Stimulated activated CD4-positive, alpha-beta T cell treated with anti-CD3 and anti-CD28 coated beads, Interleukin-1b, Interleukin-23, amount 100 ng/mL, for 4 hours (primary cell): ENCODE data around the gene SIRPB2.
"Not testable (repeated sequence)": the region's sequence is repeated elsewhere in the genome, so short reads cannot be mapped to it uniquely, and the experiment has no call there.

Experiments used
- DNase-seq, 2 donors: peaks; one replicate each; pipeline ENCODE4 v3.0.0-alpha.2; 2020; ENCODE audit warnings: low read depth in 2 of 2

Gene SIRPB2

GRCh38 chr20:1499528-1500420 is 8.6 kb upstream of the SIRPB2 start:
- no peak for DNase-seq

- DNase-seq, result not testable (repeated sequence)
These were observed 6.2 kb upstream of the SIRPB2 start for GRCh38 chr20:1497371-1497770.

GRCh38 chr20:1496930-1497329 is 5.7 kb upstream of the SIRPB2 start:
- DNase-seq, result no peak

- DNase-seq, result no peak
These were observed 3.2 kb upstream of the SIRPB2 start for GRCh38 chr20:1494436-1494835.

- DNase-seq, result no peak
These were observed 2.3 kb upstream of the SIRPB2 start for GRCh38 chr20:1493536-1493935.

GRCh38 chr20:1491860-1492642 is 831 bp upstream of the SIRPB2 start:
- DNase-seq, result no peak

GRCh38 chr20:1490643-1491195 is 501 bp downstream of the SIRPB2 start:
- DNase-seq, result no peak

GRCh38 chr20:1489764-1490436 is 1.3 kb downstream of the SIRPB2 start:
- DNase-seq, result no peak

GRCh38 chr20:1489325-1489724 is 1.9 kb downstream of the SIRPB2 start:
- DNase-seq, result no peak

GRCh38 chr20:1486566-1486965 is 4.7 kb downstream of the SIRPB2 start:
- no peak for DNase-seq

GRCh38 chr20:1484438-1485116 is 6.6 kb downstream of the SIRPB2 start:
- no peak for DNase-seq

- no peak for DNase-seq
These were observed 11.2 kb downstream of the SIRPB2 start for GRCh38 chr20:1479831-1480595.

GRCh38 chr20:1478566-1478965 is 12.7 kb downstream of the SIRPB2 start:
- DNase-seq, result no peak

- no peak for DNase-seq
These were observed 13.2 kb downstream of the SIRPB2 start for GRCh38 chr20:1477896-1478490.

GRCh38 chr20:1474817-1475603 is 16.2 kb downstream of the SIRPB2 start:
- no peak for DNase-seq

GRCh38 chr20:1474325-1474724 is 16.9 kb downstream of the SIRPB2 start:
- DNase-seq, result no peak

- no peak for DNase-seq
These were observed 17.7 kb downstream of the SIRPB2 start for GRCh38 chr20:1473246-1474220.

GRCh38 chr20:1472556-1473245 is 18.5 kb downstream of the SIRPB2 start:
- DNase-seq, result no peak
